IMR-90 (cell line): ENCODE results near the gene MARCHF9. TPM values are rescaled to one million over a fixed set of nuclear protein-coding genes. Genes with fewer than 3 reads are reported as not detected.

Experiments
- ATAC-seq: fragments of 200-7000 bp; cut with Tn5 transposase; 2 replicates; pipeline ENCODE4 v1.9.1; 2020; ENCODE audit warnings: low read depth, mild to moderate bottlenecking, moderate library complexity
- BruUV-seq: library from RNA; stranded (reverse); fragments of 400-500 nt; replicated peaks from 2 replicates; lab custom pipeline; 2021; lab: Mats Ljungman, UMichigan
- CTCF ChIA-PET: fragments of 300-600 bp; formaldehyde crosslinking; extraction: SDS; loops from one replicate; lab custom pipeline; 2021; ENCODE audit warnings: antibody characterized with exemption; lab: Yijun Ruan, JAX
- POLR2A ChIA-PET: fragments of 300-600 bp; sonication (Branson Sonifier 250); formaldehyde crosslinking; loops from one replicate; lab custom pipeline; 2022; ENCODE audit warnings: antibody characterized with exemption; ENCODE audit not compliant: unreplicated experiment; lab: Charles Lee
- DNase-seq: peaks from one replicate; pipeline ENCODE4 v3.0.0; 2013
- H2AFZ ChIP-seq: replicated peaks from 2 replicates; pipeline ENCODE3; 2013; ENCODE audit warnings: low read length, mild to moderate bottlenecking; ENCODE audit not compliant: poor library complexity
- H2AK5ac ChIP-seq: 2 replicates; pipeline ENCODE4 v1.6.1; 2013; ENCODE audit warnings: low read depth, low read length, inconsistent platforms
- H2AK9ac ChIP-seq: replicated peaks from 2 replicates; pipeline ENCODE3; 2013; ENCODE audit warnings: mild to moderate bottlenecking, low read depth, low read length, moderate library complexity; ENCODE audit not compliant: poor library complexity
- H2BK120ac ChIP-seq: 2 replicates; pipeline ENCODE4 v1.6.1; 2013; ENCODE audit warnings: low read depth, low read length, inconsistent platforms
- H2BK15ac ChIP-seq: 3 replicates; pipeline ENCODE4 v1.6.1; 2013; ENCODE audit warnings: low read depth, low read length, inconsistent platforms
- H2BK20ac ChIP-seq: 2 replicates; pipeline ENCODE4 v1.6.1; 2013; ENCODE audit warnings: low read depth, mild to moderate bottlenecking, inconsistent platforms, low read length, moderate library complexity
- H2BK5ac ChIP-seq: 2 replicates; pipeline ENCODE4 v1.6.1; 2013; ENCODE audit warnings: mild to moderate bottlenecking, low read depth, low read length, inconsistent platforms; ENCODE audit not compliant: poor library complexity, severe bottlenecking
- H3K14ac ChIP-seq: replicated peaks from 2 replicates; pipeline ENCODE4 v1.6.1; 2013; ENCODE audit warnings: low read depth, low read length, inconsistent platforms
- H3K18ac ChIP-seq: 2 replicates; pipeline ENCODE4 v1.6.1; 2013; ENCODE audit warnings: low read depth, low read length, control low read depth
- H3K23ac ChIP-seq: 2 replicates; pipeline ENCODE4 v1.6.1; 2013; ENCODE audit warnings: low read depth, low read length, inconsistent platforms
- H3K27ac ChIP-seq: 2 replicates; pipeline ENCODE4 v1.5.1; 2013; ENCODE audit warnings: mild to moderate bottlenecking, control low read depth, low read length; ENCODE audit not compliant: insufficient read depth
- H3K27me3 ChIP-seq: 2 replicates; pipeline ENCODE4 v1.6.1; 2013; ENCODE audit warnings: low read length; ENCODE audit not compliant: control insufficient read depth, insufficient read depth
- H3K36me3 ChIP-seq: 2 replicates; pipeline ENCODE4 v1.6.1; 2013; ENCODE audit warnings: low read length, mixed read lengths; ENCODE audit not compliant: control insufficient read depth, insufficient read depth
- H3K4ac ChIP-seq: 2 replicates; pipeline ENCODE4 v1.6.1; 2013; ENCODE audit warnings: low read depth, low read length, inconsistent platforms
- H3K4me1 ChIP-seq: 2 replicates; pipeline ENCODE4 v1.6.1; 2013; ENCODE audit warnings: low read length, mixed read lengths; ENCODE audit not compliant: control insufficient read depth, insufficient read depth
- H3K4me2 ChIP-seq: 2 replicates; pipeline ENCODE4 v1.6.1; 2013; ENCODE audit warnings: low read depth, mild to moderate bottlenecking, control low read depth, low read length, moderate library complexity
- H3K4me3 ChIP-seq: 2 replicates; pipeline ENCODE4 v1.5.1; 2013; ENCODE audit warnings: low read depth, mild to moderate bottlenecking, control low read depth, low read length, moderate library complexity; ENCODE audit not compliant: insufficient read depth
- H3K56ac ChIP-seq: 2 replicates; pipeline ENCODE4 v1.6.1; 2013; ENCODE audit warnings: low read length, inconsistent platforms; ENCODE audit not compliant: insufficient read depth; ENCODE audit errors: extremely low read depth
- H3K79me1 ChIP-seq, 2 experiments: 2 replicates each; pipeline ENCODE4 v1.6.1; 2013; ENCODE audit warnings: low read length in 2 of 2, inconsistent platforms in 1 of 2, low read depth in 1 of 2
- H3K9ac ChIP-seq: 2 replicates; pipeline ENCODE4 v1.6.1; 2013; ENCODE audit warnings: low read depth, low read length, control low read depth
- H3K9me1 ChIP-seq: 2 replicates; pipeline ENCODE4 v1.6.1; 2013; ENCODE audit warnings: low read length, inconsistent platforms; ENCODE audit not compliant: insufficient read depth
- H3K9me3 ChIP-seq: 2 replicates; pipeline ENCODE4 v1.6.1; 2013; ENCODE audit warnings: low read length; ENCODE audit not compliant: control insufficient read depth, insufficient read depth
- H4K20me1 ChIP-seq: 2 replicates; pipeline ENCODE4 v1.6.1; 2013; ENCODE audit warnings: low read length, inconsistent platforms; ENCODE audit not compliant: insufficient read depth
- H4K5ac ChIP-seq: 2 replicates; pipeline ENCODE4 v1.6.1; 2013; ENCODE audit warnings: mild to moderate bottlenecking, low read depth, low read length, control low read depth
- H4K8ac ChIP-seq, 2 experiments: 2 replicates each; pipeline ENCODE4 v1.6.1; 2013; ENCODE audit warnings: low read depth in 2 of 2, low read length in 2 of 2, control low read depth in 1 of 2, inconsistent platforms in 1 of 2
- H4K91ac ChIP-seq: 2 replicates; pipeline ENCODE4 v1.6.1; 2013; ENCODE audit warnings: low read depth, low read length, inconsistent platforms; ENCODE audit not compliant: insufficient read depth
- CEBPB ChIP-seq: IDR thresholded peaks from 2 replicates; pipeline ENCODE4 v1.6.1; 2012; ENCODE audit warnings: low read depth, low read length, improper control_type of control experiment
- ELK1 ChIP-seq: fragments of 150-350 bp; IDR thresholded peaks from 2 replicates; pipeline ENCODE4 v1.6.1; 2016; ENCODE audit warnings: low read depth, mild to moderate bottlenecking, low read length, moderate library complexity, borderline replicate concordance
- MAZ ChIP-seq: IDR thresholded peaks from 2 replicates; pipeline ENCODE4 v1.6.1; 2012; ENCODE audit warnings: low read depth, mild to moderate bottlenecking, low read length, improper control_type of control experiment, moderate library complexity, borderline replicate concordance
- NFE2L2 ChIP-seq: fragments of 150-350 bp; IDR thresholded peaks from 2 replicates; pipeline ENCODE4 v1.6.1; 2016; ENCODE audit warnings: low read depth, mild to moderate bottlenecking, low read length
- WGBS, 2 experiments: methylation state at CpG; one replicate each; pipeline versions ENCODE4 v1.1.5 to v1.1.7; 2013; ENCODE audit warnings: missing lambda C conversion rate in 2 of 2; ENCODE audit not compliant: insufficient read length in 1 of 2; ENCODE audit errors: extremely low coverage in 2 of 2; 5-methylcytosine and 5-hydroxymethylcytosine counted together
- dilution Hi-C: fragments of 300-500 bp; cut with HindIII; formaldehyde crosslinking; loops from one replicate; pipeline ENCODE4 v1.14.3; 2018; ENCODE audit warnings: low sequenced_read_pairs; ENCODE audit not compliant: unreplicated experiment
- in situ Hi-C: fragments of 300-500 bp; cut with MboI; formaldehyde crosslinking; loops from 3 replicates; pipeline ENCODE4 v1.14.3; 2019; ENCODE audit warnings: low sequenced_read_pairs, inconsistent platforms, mixed read lengths
- intact Hi-C: fragments of 100-400 bp; cut with micrococcal nuclease; formaldehyde crosslinking; loops from 2 replicates; pipeline ENCODE4 v1.10.0; 2022
- polyA plus RNA-seq, 3 experiments: library from polyadenylated mRNA; depleted of rRNA; stranded (reverse); fragments of >200 nt; gene quantifications; 2 replicates each; pipeline ENCODE4 v1.2.3, GENCODE V29; 2012; ENCODE audit warnings: low replicate concordance in 1 of 3
- total RNA-seq: library from RNA; depleted of rRNA; stranded (reverse); fragments of >200 nt; gene quantifications from 2 replicates; pipeline ENCODE4 v1.2.3, GENCODE V29; 2012

MARCHF9 gene
- total and polyA plus RNA-seq, 2 of the 4 experiments (the other 2 are of a cell fraction) = 1.1 to 5.4 TPM

GRCh38 chr12:57806677-57807076 lies 51.8 kb downstream of the MARCHF9 start:
- Histone ChIP-seq H3K23ac (no peak overlapping the region), H3K27me3 (no peaks in the 10 kb centered on the region), H3K4me3 (no peak overlapping the region), H3K4me2 (no peak overlapping the region), H3K36me3 (peaks cover 50% of the 10 kb centered on the region), H2BK120ac (no peak overlapping the region), H3K4me1 (peaks cover 3% of the 10 kb centered on the region; the same call in 1 of the 2 replicates), H4K20me1 (no peaks in the 10 kb centered on the region), H3K27ac (no peak overlapping the region), H4K8ac (no peak overlapping the region), H3K79me1 (no peaks in the 10 kb centered on the region), H3K18ac (no peak overlapping the region), H4K91ac (no peak overlapping the region), H3K56ac (no peak overlapping the region), H3K4ac (no peak overlapping the region), H3K14ac (no peak overlapping the region), H2AK9ac (no peak overlapping the region), H2BK5ac (no peak overlapping the region), H2BK20ac (no peak overlapping the region), H2AFZ (no peak overlapping the region), H3K9me3 (no peaks in the 10 kb centered on the region), H2AK5ac (no peak overlapping the region), H4K5ac (no peak overlapping the region), H3K9ac (no peak overlapping the region), H3K9me1 (peaks cover 7% of the 10 kb centered on the region; the same call in 1 of the 2 replicates), H2BK15ac (no peak overlapping the region)
- BruUV-seq = no TSS peak
- DNase-seq (no peak), ATAC-seq (no peak)
- dilution Hi-C loops = no loop called here
- 88% methylated on average over 2 of the region's 3 CpGs; no CpG with 5 or more reads in 1 of the 2 experiments for WGBS, 2 experiments
- in situ Hi-C loops = no loop called here
- intact Hi-C loops = no loop called here
- TF ChIP-seq ELK1 (no peak), NFE2L2 (no peak), MAZ (no peak), CEBPB (no peak)
- ChIA-PET POLR2A (no interaction called here), CTCF (no interaction called here)
